ENCODE measurements around the gene PAQR4.
"Not testable (repeated sequence)": the region's sequence is repeated elsewhere in the genome, so short reads cannot be mapped to it uniquely, and the experiment has no call there.

PAQR4 gene

GRCh38 chr16:2927010-2927646 lies 42.0 kb upstream of the PAQR4 start:
- peak; percentile 88 for TF ChIP-seq CTCF (IDR thresholded peaks at IDR 0.05; ENCODE audit: borderline replicate concordance, insufficient read depth, low read depth, low read length)
- H3K4me3 ChIP-seq (ENCODE audit: low read depth, low read length): no peak overlapping the region

- H3K4me3 ChIP-seq (ENCODE audit: low read depth, low read length): not testable (repeated sequence)
Observed at GRCh38 chr16:2928151-2928550, 41.0 kb upstream of the PAQR4 start.

- no peak for TF ChIP-seq CTCF (IDR thresholded peaks at IDR 0.05; ENCODE audit: borderline replicate concordance, insufficient read depth, low read depth, low read length)
- no peak overlapping the region for H3K4me3 ChIP-seq (ENCODE audit: low read depth, low read length)
Observed at GRCh38 chr16:2928796-2929195, 40.4 kb upstream of the PAQR4 start.

- H3K4me3 ChIP-seq (ENCODE audit: low read depth, low read length): no peak overlapping the region
- TF ChIP-seq CTCF (IDR thresholded peaks at IDR 0.05; ENCODE audit: borderline replicate concordance, insufficient read depth, low read depth, low read length): no peak
Observed at GRCh38 chr16:2929693-2930092, 39.5 kb upstream of the PAQR4 start.

GRCh38 chr16:2930236-2930635 lies 38.9 kb upstream of the PAQR4 start:
- no peak overlapping the region for H3K4me3 ChIP-seq (ENCODE audit: low read depth, low read length)
- no peak for TF ChIP-seq CTCF (IDR thresholded peaks at IDR 0.05; ENCODE audit: borderline replicate concordance, insufficient read depth, low read depth, low read length)

GRCh38 chr16:2931231-2931914 lies 37.8 kb upstream of the PAQR4 start:
- not testable (repeated sequence) for H3K4me3 ChIP-seq (ENCODE audit: low read depth, low read length)

GRCh38 chr16:2933136-2933535 lies 36.0 kb upstream of the PAQR4 start:
- no peak overlapping the region for H3K4me3 ChIP-seq (ENCODE audit: low read depth, low read length)
- no peak for TF ChIP-seq CTCF (IDR thresholded peaks at IDR 0.05; ENCODE audit: borderline replicate concordance, insufficient read depth, low read depth, low read length)

GRCh38 chr16:2933701-2934100 lies 35.4 kb upstream of the PAQR4 start:
- no peak overlapping the region for H3K4me3 ChIP-seq (ENCODE audit: low read depth, low read length)
- no peak for TF ChIP-seq CTCF (IDR thresholded peaks at IDR 0.05; ENCODE audit: borderline replicate concordance, insufficient read depth, low read depth, low read length)

Measured in GM12875 (cell line).